PFSK-1 (cell line): ENCODE data around the gene MORN5.

ENCODE experiments used
- FOXP2 ChIP-seq: optimal IDR thresholded peaks from 2 replicates; pipeline ENCODE3; 2011; ENCODE audit warnings: borderline replicate concordance, control low read depth, inconsistent platforms; ENCODE audit not compliant: insufficient read depth; ENCODE audit errors: extremely low read length, extremely low read depth
- POLR2AphosphoS5 ChIP-seq: IDR thresholded peaks from 2 replicates; pipeline ENCODE4 v1.6.1; 2012; ENCODE audit warnings: low read depth, mild to moderate bottlenecking, control low read depth, low read length, moderate library complexity
- SIN3A ChIP-seq: IDR thresholded peaks from 2 replicates; pipeline ENCODE4 v1.6.1; 2012; ENCODE audit warnings: mild to moderate bottlenecking, low read length, moderate library complexity, borderline replicate concordance; ENCODE audit not compliant: insufficient read depth
- TAF1 ChIP-seq: IDR thresholded peaks from 2 replicates; pipeline ENCODE4 v1.6.1; 2012; ENCODE audit warnings: low read length, control low read depth, borderline replicate concordance; ENCODE audit not compliant: insufficient read depth
- TF ChIP-seq, protein P1 (sequence below), 2 experiments: IDR thresholded peaks; 2 replicates each; pipeline versions ENCODE4 v1.6.1 to v1.8.0; 2011 to 2012; ENCODE audit warnings: low read depth in 2 of 2, low read length in 2 of 2, control low read depth in 1 of 2, inconsistent platforms in 1 of 2, mild to moderate bottlenecking in 1 of 2, moderate library complexity in 1 of 2; ENCODE audit not compliant: insufficient read depth in 1 of 2

The MORN5 gene

DNA sequence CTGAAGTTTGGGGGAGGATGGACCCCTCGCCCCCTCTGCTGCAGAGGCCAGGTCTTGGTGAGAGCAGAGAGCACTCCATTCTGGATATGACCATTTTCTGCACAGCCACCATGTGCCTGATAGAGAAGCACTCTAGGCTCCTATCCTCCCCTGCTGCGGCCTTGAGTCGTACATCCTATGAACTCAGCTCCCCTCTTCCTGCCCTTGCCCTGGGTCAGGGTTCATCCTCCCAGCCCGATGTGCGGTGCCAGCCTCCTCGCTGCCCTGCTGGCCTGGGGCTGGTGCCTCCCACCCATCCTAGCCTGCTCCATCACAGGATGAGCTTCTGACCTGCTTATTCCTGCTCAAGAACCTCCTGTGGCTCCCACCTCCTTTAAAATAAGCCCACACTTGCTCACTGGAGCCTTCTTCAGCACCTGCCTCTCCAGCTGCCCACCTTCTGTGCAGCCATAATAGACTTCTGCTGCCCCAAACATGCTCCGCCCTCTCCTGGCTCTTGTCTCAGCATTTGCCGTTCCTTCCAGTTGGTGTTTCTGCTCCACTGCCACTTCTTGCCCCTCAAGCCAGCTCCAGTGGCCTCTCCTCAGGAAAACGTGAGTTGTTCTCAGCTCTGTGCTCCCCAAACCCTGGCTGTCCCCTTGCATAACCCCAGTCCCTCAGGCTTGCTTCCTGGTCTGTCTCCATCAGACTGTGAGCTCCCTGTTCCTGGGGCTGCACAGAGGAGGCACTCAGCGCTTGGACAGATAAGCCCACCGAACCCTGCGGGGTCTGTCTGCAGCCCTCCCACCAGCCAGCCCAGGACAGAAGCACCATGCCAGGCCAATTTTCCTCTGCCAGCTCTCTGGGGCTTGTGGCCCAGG, 44.3 kb upstream of the MORN5 start:
- TF ChIP-seq FOXP2 (no peak), TAF1 (no peak)
- TF ChIP-seq, protein P1, sequence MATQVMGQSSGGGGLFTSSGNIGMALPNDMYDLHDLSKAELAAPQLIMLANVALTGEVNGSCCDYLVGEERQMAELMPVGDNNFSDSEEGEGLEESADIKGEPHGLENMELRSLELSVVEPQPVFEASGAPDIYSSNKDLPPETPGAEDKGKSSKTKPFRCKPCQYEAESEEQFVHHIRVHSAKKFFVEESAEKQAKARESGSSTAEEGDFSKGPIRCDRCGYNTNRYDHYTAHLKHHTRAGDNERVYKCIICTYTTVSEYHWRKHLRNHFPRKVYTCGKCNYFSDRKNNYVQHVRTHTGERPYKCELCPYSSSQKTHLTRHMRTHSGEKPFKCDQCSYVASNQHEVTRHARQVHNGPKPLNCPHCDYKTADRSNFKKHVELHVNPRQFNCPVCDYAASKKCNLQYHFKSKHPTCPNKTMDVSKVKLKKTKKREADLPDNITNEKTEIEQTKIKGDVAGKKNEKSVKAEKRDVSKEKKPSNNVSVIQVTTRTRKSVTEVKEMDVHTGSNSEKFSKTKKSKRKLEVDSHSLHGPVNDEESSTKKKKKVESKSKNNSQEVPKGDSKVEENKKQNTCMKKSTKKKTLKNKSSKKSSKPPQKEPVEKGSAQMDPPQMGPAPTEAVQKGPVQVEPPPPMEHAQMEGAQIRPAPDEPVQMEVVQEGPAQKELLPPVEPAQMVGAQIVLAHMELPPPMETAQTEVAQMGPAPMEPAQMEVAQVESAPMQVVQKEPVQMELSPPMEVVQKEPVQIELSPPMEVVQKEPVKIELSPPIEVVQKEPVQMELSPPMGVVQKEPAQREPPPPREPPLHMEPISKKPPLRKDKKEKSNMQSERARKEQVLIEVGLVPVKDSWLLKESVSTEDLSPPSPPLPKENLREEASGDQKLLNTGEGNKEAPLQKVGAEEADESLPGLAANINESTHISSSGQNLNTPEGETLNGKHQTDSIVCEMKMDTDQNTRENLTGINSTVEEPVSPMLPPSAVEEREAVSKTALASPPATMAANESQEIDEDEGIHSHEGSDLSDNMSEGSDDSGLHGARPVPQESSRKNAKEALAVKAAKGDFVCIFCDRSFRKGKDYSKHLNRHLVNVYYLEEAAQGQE (IDR thresholded peaks at IDR 0.05; ENCODE audit: insufficient read depth in 1 of 2, low read depth in 2 of 2, low read length in 2 of 2), result no peak

GRCh38 chr9:122116040-122116439, 43.7 kb upstream of the MORN5 start:
- TF ChIP-seq FOXP2, result no peak
- TF ChIP-seq, protein P1 (IDR thresholded peaks at IDR 0.05; ENCODE audit: insufficient read depth in 1 of 2, low read depth in 2 of 2, low read length in 2 of 2), result no peak
- no peak for TF ChIP-seq POLR2AphosphoS5
- no peak for TF ChIP-seq SIN3A
- no peak for TF ChIP-seq TAF1

GRCh38 chr9:122116448-122117173, 43.1 kb upstream of the MORN5 start:
- TF ChIP-seq POLR2AphosphoS5, result no peak
- TF ChIP-seq, protein P1 (IDR thresholded peaks at IDR 0.05; ENCODE audit: insufficient read depth in 1 of 2, low read depth in 2 of 2, low read length in 2 of 2), result no peak
- no peak for TF ChIP-seq FOXP2
- TF ChIP-seq TAF1, result no peak
- TF ChIP-seq SIN3A, result no peak

GRCh38 chr9:122118343-122119165, 41.2 kb upstream of the MORN5 start:
- TF ChIP-seq, protein P1 (IDR thresholded peaks at IDR 0.05; ENCODE audit: insufficient read depth in 1 of 2, low read depth in 2 of 2, low read length in 2 of 2), result no peak
- TF ChIP-seq TAF1 (no peak), FOXP2 (no peak), SIN3A (no peak), POLR2AphosphoS5 (no peak)
